GM18951 (cell line): ENCODE measurements around the gene GCK.

ENCODE experiments used
- POLR2A ChIP-seq: IDR thresholded peaks from 4 replicates; pipeline ENCODE4 v1.6.1; 2011; ENCODE audit warnings: mild to moderate bottlenecking; ENCODE audit not compliant: insufficient read length, insufficient read depth; ENCODE audit errors: extremely low read depth
- in situ Hi-C: fragments of 300-500 bp; cut with MboI; formaldehyde crosslinking; loops from one replicate; pipeline ENCODE4 v1.12.0; 2022; ENCODE audit warnings: low sequenced_read_pairs, mixed read lengths, inconsistent platforms; ENCODE audit not compliant: unreplicated experiment

The GCK gene

GRCh38 chr7:44228571-44229350 is 39.5 kb upstream of the GCK start:
- in situ Hi-C loops, result loop anchor here (25.0 kb wide), 1 partner anchor 259 kb away; the partner anchor contains the start of gene NUDCD3
- no peak for TF ChIP-seq POLR2A

GRCh38 chr7:44227911-44228310 is 38.7 kb upstream of the GCK start:
- no peak for TF ChIP-seq POLR2A
- in situ Hi-C loops, result loop anchor here (25.0 kb wide), 1 partner anchor 259 kb away; the partner anchor contains the start of gene NUDCD3

- in situ Hi-C loops, result loop anchor here (25.0 kb wide), 1 partner anchor 261 kb away; the partner anchor contains the start of gene NUDCD3
Observed at GRCh38 chr7:44226396-44226753, 37.1 kb upstream of the GCK start.

GRCh38 chr7:44225566-44226395 is 36.5 kb upstream of the GCK start:
- in situ Hi-C loops, result loop anchor here (25.0 kb wide), 1 partner anchor 262 kb away; the partner anchor contains the start of gene NUDCD3

More at GRCh38 chr7:44226396-44226753, 37.1 kb upstream of the GCK start:
- TF ChIP-seq POLR2A, result no peak

GRCh38 chr7:44224974-44225565 is 35.8 kb upstream of the GCK start:
- TF ChIP-seq POLR2A, result no peak
- in situ Hi-C loops, result loop anchor here (25.0 kb wide), 1 partner anchor 262 kb away; the partner anchor contains the start of gene NUDCD3

More at GRCh38 chr7:44225566-44226395, 36.5 kb upstream of the GCK start:
- no peak for TF ChIP-seq POLR2A

- no peak for TF ChIP-seq POLR2A
- in situ Hi-C loops, result no loop called here
Observed at GRCh38 chr7:44224080-44224973, 35.1 kb upstream of the GCK start.

- in situ Hi-C loops, result no loop called here
- no peak for TF ChIP-seq POLR2A
Observed at GRCh38 chr7:44223362-44224079, 34.3 kb upstream of the GCK start.

GRCh38 chr7:44222776-44223261 is 33.6 kb upstream of the GCK start:
- in situ Hi-C loops, result no loop called here
- TF ChIP-seq POLR2A, result no peak

- no peak for TF ChIP-seq POLR2A
- in situ Hi-C loops, result no loop called here
Observed at GRCh38 chr7:44222074-44222473, 32.8 kb upstream of the GCK start.

- in situ Hi-C loops, result no loop called here
- no peak for TF ChIP-seq POLR2A
Observed at GRCh38 chr7:44221231-44221791, 32.1 kb upstream of the GCK start.
